Neural crest cell (in vitro differentiated cells): ENCODE results near the gene ZNF546. TPM values are rescaled to one million over a fixed set of nuclear protein-coding genes. Genes with fewer than 3 reads are reported as not detected.
A peak's percentile ranks its signal among the peaks of the same experiment; 100 is the strongest.

Experiments used
- DNase-seq: peaks from one replicate; pipeline ENCODE4 v3.0.0; 2021; ENCODE audit warnings: low read depth, mixed read lengths, low spot score
- H3K27ac Mint-ChIP-seq: one replicate; pipeline ENCODE4 v1.8.0; 2021; ENCODE audit warnings: mild to moderate bottlenecking, mixed read lengths; ENCODE audit not compliant: unreplicated experiment
- H3K27me3 Mint-ChIP-seq: 2 replicates; pipeline ENCODE4 v1.8.0; 2021; ENCODE audit warnings: low read depth, mild to moderate bottlenecking, mixed read lengths
- H3K36me3 Mint-ChIP-seq: 2 replicates; pipeline ENCODE4 v1.8.0; 2021; ENCODE audit warnings: low read depth, mild to moderate bottlenecking, mixed read lengths
- H3K4me1 Mint-ChIP-seq: 2 replicates; pipeline ENCODE4 v1.8.0; 2021; ENCODE audit warnings: mixed read lengths
- H3K4me3 Mint-ChIP-seq: one replicate; pipeline ENCODE4 v1.8.0; 2021; ENCODE audit warnings: mild to moderate bottlenecking, mixed read lengths
- H3K9me3 Mint-ChIP-seq: 2 replicates; pipeline ENCODE4 v1.8.0; 2021; ENCODE audit warnings: mixed read lengths
- total RNA-seq: library from RNA; stranded (reverse); gene quantifications from 2 replicates; pipeline ENCODE4 v1.2.1, GENCODE V29; 2021
- TF ChIP-seq, protein P1 (sequence below): fragments of 200-600 bp; sonication (generic); conservative IDR thresholded peaks from 2 replicates; pipeline ENCODE4 v1.5.0; 2021; ENCODE audit warnings: antibody characterized with exemption, mild to moderate bottlenecking

Gene ZNF546
- total RNA-seq, 1 donor from 2014 or later = 5.3 TPM

DNA sequence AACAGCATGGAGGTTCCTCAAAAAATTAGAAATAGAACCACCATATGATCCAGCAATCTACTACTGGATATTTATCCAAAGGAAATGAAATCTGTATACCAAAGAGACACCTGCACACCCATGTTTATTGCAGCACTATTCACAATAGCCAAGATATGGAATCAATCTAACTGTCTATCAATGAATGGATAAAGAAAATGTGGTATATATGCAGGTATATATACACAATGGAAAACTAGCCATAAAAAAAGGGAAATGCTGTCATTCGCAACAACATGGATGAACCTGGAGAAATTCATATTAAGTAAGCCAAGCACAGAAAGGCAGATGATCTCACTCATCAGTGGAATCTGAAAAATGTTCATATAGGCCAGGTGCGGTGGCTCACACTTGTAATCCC is 56.6 kb downstream of the ZNF546 start:
- peak overlapping the region; percentile 99 for H3K4me3 Mint-ChIP-seq

DNA sequence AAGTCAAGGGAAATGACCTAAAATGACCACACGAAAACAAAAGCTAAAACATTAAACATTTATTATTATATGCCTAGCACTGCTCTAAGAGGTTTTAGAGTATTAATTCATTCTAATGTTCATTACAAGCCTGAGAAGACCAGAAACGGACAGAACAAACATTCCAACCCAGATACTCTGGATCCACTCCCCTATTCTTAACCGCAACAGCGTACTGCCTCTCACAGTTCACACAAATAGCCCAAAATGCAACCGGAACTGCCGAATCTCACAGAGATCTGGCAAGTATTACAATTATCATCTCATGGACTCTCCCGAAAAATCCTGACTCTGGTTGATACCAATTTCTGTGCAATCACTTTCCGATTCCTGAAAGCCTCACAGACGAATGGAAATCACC is 57.8 kb downstream of the ZNF546 start:
- Mint-ChIP-seq H3K9me3 (peaks cover 35% of the 10 kb centered on the region), H3K27me3 (peaks cover 4% of the 10 kb centered on the region), H3K4me3 (peak overlapping the region; percentile 99), H3K4me1 (peaks cover 34% of the 10 kb centered on the region), H3K36me3 (peaks cover 56% of the 10 kb centered on the region), H3K27ac (no peak overlapping the region)
- TF ChIP-seq, protein P1, sequence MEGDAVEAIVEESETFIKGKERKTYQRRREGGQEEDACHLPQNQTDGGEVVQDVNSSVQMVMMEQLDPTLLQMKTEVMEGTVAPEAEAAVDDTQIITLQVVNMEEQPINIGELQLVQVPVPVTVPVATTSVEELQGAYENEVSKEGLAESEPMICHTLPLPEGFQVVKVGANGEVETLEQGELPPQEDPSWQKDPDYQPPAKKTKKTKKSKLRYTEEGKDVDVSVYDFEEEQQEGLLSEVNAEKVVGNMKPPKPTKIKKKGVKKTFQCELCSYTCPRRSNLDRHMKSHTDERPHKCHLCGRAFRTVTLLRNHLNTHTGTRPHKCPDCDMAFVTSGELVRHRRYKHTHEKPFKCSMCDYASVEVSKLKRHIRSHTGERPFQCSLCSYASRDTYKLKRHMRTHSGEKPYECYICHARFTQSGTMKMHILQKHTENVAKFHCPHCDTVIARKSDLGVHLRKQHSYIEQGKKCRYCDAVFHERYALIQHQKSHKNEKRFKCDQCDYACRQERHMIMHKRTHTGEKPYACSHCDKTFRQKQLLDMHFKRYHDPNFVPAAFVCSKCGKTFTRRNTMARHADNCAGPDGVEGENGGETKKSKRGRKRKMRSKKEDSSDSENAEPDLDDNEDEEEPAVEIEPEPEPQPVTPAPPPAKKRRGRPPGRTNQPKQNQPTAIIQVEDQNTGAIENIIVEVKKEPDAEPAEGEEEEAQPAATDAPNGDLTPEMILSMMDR = no peak
- no peak for DNase-seq

More for the DNA sequence above, 56.6 kb downstream of the ZNF546 start:
- peaks cover 59% of the 10 kb centered on the region for H3K36me3 Mint-ChIP-seq
- no peaks in the 10 kb centered on the region for H3K27me3 Mint-ChIP-seq
- no peak for DNase-seq
- no peak overlapping the region for H3K27ac Mint-ChIP-seq
- peaks cover 34% of the 10 kb centered on the region for H3K4me1 Mint-ChIP-seq
- H3K9me3 Mint-ChIP-seq = peaks cover 36% of the 10 kb centered on the region
- TF ChIP-seq, protein P1 = no peak

DNA sequence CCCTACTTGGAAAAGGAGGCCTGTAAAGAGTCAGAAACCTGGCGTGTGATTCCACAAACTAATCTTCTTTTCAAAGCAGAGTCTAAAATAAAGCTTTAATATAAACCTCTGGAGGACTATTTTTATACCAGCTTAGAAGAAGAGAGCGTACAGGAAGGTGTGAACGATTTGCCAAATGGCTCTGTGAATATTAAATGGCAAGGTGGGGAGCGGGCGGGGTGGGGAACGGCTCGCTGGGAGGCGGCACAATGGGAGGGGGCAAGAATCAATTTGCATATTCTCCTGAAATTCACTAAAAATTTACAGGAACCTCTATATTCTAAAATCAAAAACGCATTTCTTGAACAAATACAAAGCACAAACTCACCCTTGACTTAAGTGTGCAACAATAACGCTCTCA is 58.2 kb downstream of the ZNF546 start:
- TF ChIP-seq, protein P1 = no peak
- DNase-seq = no peak
- peaks cover 34% of the 10 kb centered on the region for H3K4me1 Mint-ChIP-seq
- H3K27ac Mint-ChIP-seq = no peak overlapping the region
- peaks cover 38% of the 10 kb centered on the region for H3K9me3 Mint-ChIP-seq
- peaks cover 7% of the 10 kb centered on the region for H3K27me3 Mint-ChIP-seq
- peak overlapping the region; percentile 99 for H3K4me3 Mint-ChIP-seq
- peaks cover 57% of the 10 kb centered on the region for H3K36me3 Mint-ChIP-seq

DNA sequence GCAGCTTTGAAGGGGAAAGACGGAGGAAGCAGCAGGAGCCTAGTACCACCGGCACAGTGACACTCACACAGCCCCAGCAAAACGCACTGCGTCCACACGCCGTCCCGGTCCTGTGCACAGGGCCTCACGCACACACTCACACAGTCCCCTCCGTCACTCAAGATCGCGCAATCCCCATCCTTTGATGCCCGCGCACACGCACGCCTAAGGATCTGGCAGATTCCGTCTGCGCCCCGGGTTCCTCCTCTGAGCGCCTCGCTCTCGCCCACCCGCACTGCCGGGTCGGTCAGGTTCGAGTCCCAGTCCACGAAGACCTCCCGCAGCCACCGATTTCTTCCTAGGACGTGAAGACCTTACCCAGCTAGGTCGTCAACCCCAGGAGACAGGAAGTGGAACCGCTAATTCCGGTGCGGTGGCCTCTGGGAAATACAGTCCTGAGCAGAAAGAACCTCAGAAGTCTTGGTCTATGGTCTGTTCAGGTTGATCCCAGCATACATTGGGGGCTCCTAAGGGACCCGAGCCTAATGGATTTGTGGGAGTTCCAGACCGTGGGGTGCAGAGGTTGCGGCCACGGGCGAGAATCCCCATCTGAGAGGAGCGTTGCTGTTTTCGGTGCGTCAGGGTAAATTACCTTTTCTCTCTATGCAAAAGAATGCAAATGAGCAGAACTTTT is 59.1 kb downstream of the ZNF546 start, which contains the start of gene ZNF780B:
Gene ZNF780B (minus strand): TSS at position 400 of the 673 bp plus-strand sequence. CDS start 5,899 bp downstream, outside the sequence.
- Mint-ChIP-seq H3K27ac (peak within 1 kb of the TSS; percentile 97), H3K4me3 (peak within 1 kb of the TSS; percentile 99)
- TF ChIP-seq, protein P1 = no peak

DNA sequence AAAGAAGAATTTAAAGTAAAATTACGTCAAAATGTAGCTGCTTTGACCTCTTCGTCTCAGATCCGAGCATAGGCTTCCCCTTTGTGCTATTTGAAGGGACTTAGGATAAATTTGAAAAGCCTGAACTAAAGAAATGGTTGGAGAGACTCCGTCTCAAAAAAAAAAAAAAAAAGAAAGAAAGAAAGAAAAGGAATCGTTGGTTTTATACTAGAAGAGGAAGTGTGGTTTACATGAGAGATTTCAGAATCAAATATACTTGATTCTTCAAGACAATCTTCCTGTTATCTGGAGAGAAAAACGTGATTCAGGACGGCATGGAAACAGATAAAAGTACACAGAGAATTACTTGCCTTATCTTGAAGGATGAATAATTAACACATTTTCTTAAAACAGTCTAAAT is 59.6 kb downstream of the ZNF546 start:
- Mint-ChIP-seq H3K27me3 (peaks cover 7% of the 10 kb centered on the region), H3K4me3 (peak overlapping the region; percentile 99), H3K9me3 (peaks cover 37% of the 10 kb centered on the region), H3K27ac (no peak overlapping the region), H3K4me1 (peaks cover 34% of the 10 kb centered on the region), H3K36me3 (peaks cover 48% of the 10 kb centered on the region)
- no peak for DNase-seq
- TF ChIP-seq, protein P1 = no peak

More for the DNA sequence above, 59.1 kb downstream of the ZNF546 start, which contains the start of gene ZNF780B:
- peaks cover 50% of the 10 kb centered on the region for H3K36me3 Mint-ChIP-seq
- peaks cover 34% of the 10 kb centered on the region for H3K4me1 Mint-ChIP-seq
- peaks cover 7% of the 10 kb centered on the region for H3K27me3 Mint-ChIP-seq
- peak; percentile 46 for DNase-seq
- H3K9me3 Mint-ChIP-seq = peaks cover 38% of the 10 kb centered on the region
